ENCODE measurements around the gene MYRFL.

Gene MYRFL

GRCh38 chr12:69996241-69996640 is 171.2 kb downstream of the MYRFL start:
- Histone ChIP-seq H3K4me2 (ENCODE audit: low read depth, low read length, poor library complexity, severe bottlenecking) (no peak overlapping the region), H3F3A (ENCODE audit: low read depth) (no peaks in the 10 kb centered on the region), H2AFZ (ENCODE audit: low read length) (no peak overlapping the region), H3K4me1 (ENCODE audit: insufficient read depth, low read length, poor library complexity, severe bottlenecking) (no peaks in the 10 kb centered on the region), H3K9me2 (replicated peaks; ENCODE audit: low read depth, low read length) (no peaks in the 10 kb centered on the region), H3K9me3 (ENCODE audit: insufficient read depth, low read depth, low read length) (peaks cover 4% of the 10 kb centered on the region; the same call in 1 of the 2 replicates), H3K36me3 (ENCODE audit: insufficient read depth, low read length) (no peaks in the 10 kb centered on the region), H3K4me3 (ENCODE audit: low read length, poor library complexity, severe bottlenecking) (no peak overlapping the region), H4K20me1 (ENCODE audit: insufficient read depth, low read length, poor library complexity, severe bottlenecking) (no peaks in the 10 kb centered on the region), H3K79me2 (ENCODE audit: insufficient read depth, low read length) (no peaks in the 10 kb centered on the region), H3K9ac (ENCODE audit: low read depth, low read length, poor library complexity, severe bottlenecking) (no peak overlapping the region), H3K27me3 (ENCODE audit: insufficient read depth, low read length, poor library complexity, severe bottlenecking) (no peaks in the 10 kb centered on the region)
- TF ChIP-seq CTCF (conservative IDR thresholded peaks at IDR 0.05; ENCODE audit: low read length) = no peak
- no peak for TF ChIP-seq EZH2phosphoT487 (IDR thresholded peaks at IDR 0.05; ENCODE audit: borderline replicate concordance)

- no peaks in the 10 kb centered on the region for H3F3A ChIP-seq (ENCODE audit: low read depth)
- no peaks in the 10 kb centered on the region for H4K20me1 ChIP-seq (ENCODE audit: insufficient read depth, low read length, poor library complexity, severe bottlenecking)
- no peak for TF ChIP-seq EZH2phosphoT487 (IDR thresholded peaks at IDR 0.05; ENCODE audit: borderline replicate concordance)
- TF ChIP-seq CTCF (conservative IDR thresholded peaks at IDR 0.05; ENCODE audit: low read length) = no peak
- H3K4me1 ChIP-seq (ENCODE audit: insufficient read depth, low read length, poor library complexity, severe bottlenecking) = no peaks in the 10 kb centered on the region
- H3K4me3 ChIP-seq (ENCODE audit: low read length, poor library complexity, severe bottlenecking) = no peak overlapping the region
- H3K36me3 ChIP-seq (ENCODE audit: insufficient read depth, low read length) = no peaks in the 10 kb centered on the region
- no peak overlapping the region for H2AFZ ChIP-seq (ENCODE audit: low read length)
- no peaks in the 10 kb centered on the region for H3K79me2 ChIP-seq (ENCODE audit: insufficient read depth, low read length)
- H3K27me3 ChIP-seq (ENCODE audit: insufficient read depth, low read length, poor library complexity, severe bottlenecking) = no peaks in the 10 kb centered on the region
- H3K9ac ChIP-seq (ENCODE audit: low read depth, low read length, poor library complexity, severe bottlenecking) = no peak overlapping the region
- H3K9me2 ChIP-seq (replicated peaks; ENCODE audit: low read depth, low read length) = no peaks in the 10 kb centered on the region
- H3K4me2 ChIP-seq (ENCODE audit: low read depth, low read length, poor library complexity, severe bottlenecking) = no peak overlapping the region
- peaks cover 4% of the 10 kb centered on the region; the same call in 1 of the 2 replicates for H3K9me3 ChIP-seq (ENCODE audit: insufficient read depth, low read depth, low read length)
Observed at GRCh38 chr12:69996722-69997121, 171.7 kb downstream of the MYRFL start.

GRCh38 chr12:69998011-69998410 is 173.0 kb downstream of the MYRFL start:
- no peaks in the 10 kb centered on the region for H3K27me3 ChIP-seq (ENCODE audit: insufficient read depth, low read length, poor library complexity, severe bottlenecking)

More at GRCh38 chr12:69998011-69998410, 173.0 kb downstream of the MYRFL start:
- Histone ChIP-seq H3K4me1 (ENCODE audit: insufficient read depth, low read length, poor library complexity, severe bottlenecking) (peaks cover 9% of the 10 kb centered on the region), H3F3A (ENCODE audit: low read depth) (no peaks in the 10 kb centered on the region), H3K9ac (ENCODE audit: low read depth, low read length, poor library complexity, severe bottlenecking) (no peak overlapping the region), H3K4me3 (ENCODE audit: low read length, poor library complexity, severe bottlenecking) (no peak overlapping the region), H4K20me1 (ENCODE audit: insufficient read depth, low read length, poor library complexity, severe bottlenecking) (no peaks in the 10 kb centered on the region), H3K36me3 (ENCODE audit: insufficient read depth, low read length) (no peaks in the 10 kb centered on the region), H3K79me2 (ENCODE audit: insufficient read depth, low read length) (no peaks in the 10 kb centered on the region), H3K4me2 (ENCODE audit: low read depth, low read length, poor library complexity, severe bottlenecking) (no peak overlapping the region), H3K9me2 (replicated peaks; ENCODE audit: low read depth, low read length) (no peaks in the 10 kb centered on the region), H3K9me3 (ENCODE audit: insufficient read depth, low read depth, low read length) (peaks cover 4% of the 10 kb centered on the region; the same call in 1 of the 2 replicates), H2AFZ (ENCODE audit: low read length) (no peak overlapping the region)
- no peak for TF ChIP-seq EZH2phosphoT487 (IDR thresholded peaks at IDR 0.05; ENCODE audit: borderline replicate concordance)
- no peak for TF ChIP-seq CTCF (conservative IDR thresholded peaks at IDR 0.05; ENCODE audit: low read length)
